D721Med (cell line): Measurements from ENCODE around the gene SLC12A8.

Source experiments
- DNase-seq: peaks from one replicate; pipeline ENCODE4 v3.0.0; 2011; ENCODE audit warnings: low spot score; ENCODE audit not compliant: insufficient read length
- FAIRE-seq: peaks from 2 replicates; lab custom pipeline; 2011; peaks lifted over from hg19 to GRCh38; lab: Jason Lieb, UNC
- CTCF ChIP-seq: IDR thresholded peaks from 2 replicates; pipeline ENCODE4 v1.5.1; 2012; ENCODE audit warnings: mild to moderate bottlenecking, control low read depth; ENCODE audit not compliant: insufficient read depth; ENCODE audit errors: missing control alignments

The SLC12A8 gene

DNA sequence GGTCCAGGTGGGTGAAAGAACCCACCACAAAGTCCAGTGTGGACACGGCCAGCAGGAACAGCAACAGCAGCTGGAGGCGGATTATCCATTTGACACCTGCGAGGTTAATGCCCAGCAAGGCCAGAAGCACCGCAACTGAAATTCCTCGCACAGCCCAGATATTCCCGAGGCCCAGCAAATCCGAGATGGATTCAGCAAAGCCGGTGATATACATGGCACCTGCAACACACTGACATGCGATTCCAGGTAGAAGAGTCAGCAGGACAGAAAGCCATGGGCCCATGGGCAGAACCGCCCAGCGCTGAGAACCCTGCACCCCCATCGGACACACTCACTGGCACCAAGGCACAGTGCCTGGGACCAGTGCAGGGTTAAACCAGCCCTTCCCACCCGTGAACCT lies 34.8 kb downstream of the SLC12A8 start:
- no peak for TF ChIP-seq CTCF
- FAIRE-seq = no peak
- DNase-seq = no peak

DNA sequence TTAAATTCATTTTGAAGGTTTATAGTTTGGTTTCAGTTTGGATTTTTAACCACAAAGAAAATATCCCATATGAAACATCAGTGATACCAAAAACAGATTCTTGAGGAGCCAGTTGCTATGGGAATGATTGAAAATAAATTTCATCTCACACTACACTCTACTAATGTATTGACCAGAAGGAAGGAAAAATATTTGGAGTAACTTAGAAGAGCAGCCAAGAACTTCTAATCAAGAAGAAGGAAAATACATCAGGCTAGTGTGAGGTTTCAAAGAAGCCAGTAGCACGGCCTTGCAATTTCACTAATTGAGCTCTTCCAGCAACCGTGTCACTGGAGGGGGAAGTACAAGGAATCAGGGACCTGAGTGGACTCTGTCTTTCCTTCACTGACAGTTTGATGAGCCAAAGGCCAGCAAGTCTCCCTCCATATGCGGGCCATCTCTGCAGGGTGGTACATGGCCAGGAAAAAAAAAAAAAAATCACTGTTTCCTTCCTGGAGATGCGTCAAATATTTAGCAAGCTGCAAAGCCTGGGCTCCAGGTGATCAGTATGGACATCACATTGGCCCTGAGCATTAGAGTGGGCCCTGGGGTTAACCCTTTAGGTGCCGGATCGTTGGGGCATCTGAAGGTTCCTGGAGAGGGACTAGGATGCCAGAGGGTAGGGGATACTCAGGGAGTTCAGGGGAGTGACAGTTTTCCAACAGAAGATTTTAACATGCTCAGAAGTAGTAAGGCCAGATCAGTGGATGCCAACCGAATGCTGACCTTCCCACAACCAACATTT lies 37.1 kb downstream of the SLC12A8 start:
- FAIRE-seq = no peak

GRCh38 chr3:125172346-125172745 lies 40.2 kb downstream of the SLC12A8 start:
- no peak for TF ChIP-seq CTCF
- DNase-seq = no peak
- no peak for FAIRE-seq

More for the DNA sequence above, 37.1 kb downstream of the SLC12A8 start:
- DNase-seq = no peak
- no peak for TF ChIP-seq CTCF

DNA sequence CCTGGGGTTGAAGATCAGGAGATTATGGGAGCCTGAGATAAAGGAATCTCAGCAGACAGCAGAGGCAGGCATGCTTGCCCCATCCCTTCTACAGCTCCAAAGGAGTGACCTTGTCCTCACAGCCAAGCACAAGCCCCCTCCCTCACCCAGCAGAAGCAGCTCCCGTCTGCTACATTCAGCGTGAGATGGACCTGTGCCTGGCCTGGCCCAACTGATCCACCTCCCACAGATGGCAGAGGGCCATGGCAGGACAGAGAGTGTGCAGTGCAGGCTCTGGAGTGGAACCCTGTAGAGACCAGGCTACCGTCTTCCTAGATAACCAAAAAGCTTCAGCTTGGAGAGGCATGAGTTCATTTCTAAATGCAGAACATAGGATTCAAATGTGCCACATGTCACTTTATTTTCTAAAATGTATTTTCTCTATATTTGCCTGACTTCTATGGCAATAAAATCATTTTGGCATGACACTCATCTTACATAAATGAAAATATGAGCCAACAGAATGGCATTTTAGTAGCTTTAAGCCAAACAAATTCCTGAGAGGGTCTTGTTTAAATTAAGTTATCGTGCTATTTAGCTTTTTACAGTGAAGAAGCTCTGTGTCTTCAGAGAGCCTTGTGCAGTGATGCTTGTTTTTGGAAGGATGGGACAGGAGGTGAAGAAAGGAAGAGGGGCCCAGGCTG lies 43.7 kb downstream of the SLC12A8 start:
- DNase-seq = no peak
- TF ChIP-seq CTCF = no peak
- FAIRE-seq = no peak

DNA sequence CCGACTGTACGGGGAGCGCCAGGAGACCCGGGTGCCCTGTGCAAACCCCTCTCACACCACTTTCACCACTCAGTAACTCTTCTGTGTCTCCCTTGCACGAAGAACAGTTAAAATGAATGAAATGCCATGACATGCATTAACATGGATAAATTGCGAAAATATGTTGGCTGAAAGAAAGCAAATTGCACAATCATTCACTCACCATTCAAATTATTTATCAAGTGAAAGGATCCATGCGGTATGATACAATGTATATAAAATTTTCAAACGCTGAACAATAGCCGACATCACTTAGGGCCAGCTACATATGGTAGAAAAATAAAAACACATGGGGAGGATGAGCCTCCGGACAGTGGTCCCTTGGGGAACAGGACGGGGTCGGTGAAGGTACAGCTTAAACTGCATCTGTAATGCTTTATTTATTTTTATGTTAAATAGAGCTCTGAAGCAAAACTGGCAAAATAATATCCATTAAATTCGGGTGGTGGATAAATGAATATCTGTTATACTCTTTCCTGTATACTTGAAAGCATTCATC lies 45.9 kb downstream of the SLC12A8 start:
- FAIRE-seq (no peak), DNase-seq (no peak)
- TF ChIP-seq CTCF = no peak

DNA sequence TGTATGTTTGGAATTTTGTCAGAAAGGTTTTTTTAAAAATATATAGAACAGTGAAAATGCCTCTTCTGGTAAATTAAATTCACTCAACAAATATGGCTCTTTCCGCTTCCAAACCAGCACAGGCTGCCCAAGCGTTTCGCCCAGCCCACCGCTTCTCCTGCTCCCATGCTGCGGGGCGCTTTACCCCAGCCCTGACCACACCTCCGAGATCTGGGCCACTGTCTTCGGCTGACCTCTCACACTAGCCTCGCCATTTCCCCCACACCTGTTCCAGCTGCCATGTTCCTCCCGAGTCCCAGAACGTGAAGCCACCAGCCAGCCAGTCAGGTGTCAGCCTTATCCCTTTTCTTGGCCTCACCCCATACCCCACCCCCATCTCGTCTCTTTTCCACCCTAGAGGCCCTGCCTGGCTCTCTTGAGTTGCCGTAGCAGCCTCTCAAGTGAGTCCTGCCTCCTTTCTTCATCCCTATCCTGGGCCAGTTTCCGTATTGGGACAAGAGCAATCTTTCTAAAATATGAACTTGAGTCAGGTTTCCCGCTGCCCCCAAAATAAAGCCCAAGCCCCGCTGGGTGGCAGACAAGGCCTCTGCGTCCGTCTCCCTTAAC lies 46.5 kb downstream of the SLC12A8 start:
- TF ChIP-seq CTCF = no peak
- no peak for DNase-seq
- FAIRE-seq = no peak
